LNCaP clone FGC (cell line): ENCODE data around the gene COL23A1.

Experiments
- DNase-seq: peaks from one replicate; pipeline ENCODE4 v3.0.0-alpha.2; 2011; ENCODE audit warnings: low read depth
- H3K4me3 ChIP-seq: 2 replicates; pipeline ENCODE4 v1.5.1; 2011; ENCODE audit warnings: mild to moderate bottlenecking, low read depth, low read length, control low read depth
- TF ChIP-seq, protein P1 (sequence below): IDR thresholded peaks from 2 replicates; pipeline ENCODE4 v1.5.1; 2012; ENCODE audit warnings: mild to moderate bottlenecking; ENCODE audit not compliant: control insufficient read depth, insufficient read depth; ENCODE audit errors: extremely low read depth

COL23A1 gene

DNA sequence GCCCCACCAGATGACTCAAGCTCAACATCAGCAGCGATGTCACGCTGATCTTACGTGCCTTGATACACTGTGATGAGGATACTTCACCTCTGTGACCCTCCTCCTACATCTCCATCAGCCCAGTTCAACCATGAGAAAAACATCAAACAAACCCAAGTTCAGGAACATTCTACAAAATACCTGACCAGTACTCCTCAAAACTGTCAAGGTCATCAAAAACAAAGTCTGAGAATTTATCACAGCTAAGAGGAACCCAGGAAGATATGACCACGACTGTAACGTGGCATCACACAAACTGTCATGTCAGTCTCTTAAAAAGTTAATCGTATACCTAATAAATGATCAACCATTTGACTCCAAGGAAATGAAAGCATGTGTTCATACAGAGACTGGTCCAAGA lies 90.8 kb downstream of the COL23A1 start:
- TF ChIP-seq, protein P1, sequence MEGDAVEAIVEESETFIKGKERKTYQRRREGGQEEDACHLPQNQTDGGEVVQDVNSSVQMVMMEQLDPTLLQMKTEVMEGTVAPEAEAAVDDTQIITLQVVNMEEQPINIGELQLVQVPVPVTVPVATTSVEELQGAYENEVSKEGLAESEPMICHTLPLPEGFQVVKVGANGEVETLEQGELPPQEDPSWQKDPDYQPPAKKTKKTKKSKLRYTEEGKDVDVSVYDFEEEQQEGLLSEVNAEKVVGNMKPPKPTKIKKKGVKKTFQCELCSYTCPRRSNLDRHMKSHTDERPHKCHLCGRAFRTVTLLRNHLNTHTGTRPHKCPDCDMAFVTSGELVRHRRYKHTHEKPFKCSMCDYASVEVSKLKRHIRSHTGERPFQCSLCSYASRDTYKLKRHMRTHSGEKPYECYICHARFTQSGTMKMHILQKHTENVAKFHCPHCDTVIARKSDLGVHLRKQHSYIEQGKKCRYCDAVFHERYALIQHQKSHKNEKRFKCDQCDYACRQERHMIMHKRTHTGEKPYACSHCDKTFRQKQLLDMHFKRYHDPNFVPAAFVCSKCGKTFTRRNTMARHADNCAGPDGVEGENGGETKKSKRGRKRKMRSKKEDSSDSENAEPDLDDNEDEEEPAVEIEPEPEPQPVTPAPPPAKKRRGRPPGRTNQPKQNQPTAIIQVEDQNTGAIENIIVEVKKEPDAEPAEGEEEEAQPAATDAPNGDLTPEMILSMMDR: no peak
- no peak for DNase-seq
- no peak overlapping the region for H3K4me3 ChIP-seq

DNA sequence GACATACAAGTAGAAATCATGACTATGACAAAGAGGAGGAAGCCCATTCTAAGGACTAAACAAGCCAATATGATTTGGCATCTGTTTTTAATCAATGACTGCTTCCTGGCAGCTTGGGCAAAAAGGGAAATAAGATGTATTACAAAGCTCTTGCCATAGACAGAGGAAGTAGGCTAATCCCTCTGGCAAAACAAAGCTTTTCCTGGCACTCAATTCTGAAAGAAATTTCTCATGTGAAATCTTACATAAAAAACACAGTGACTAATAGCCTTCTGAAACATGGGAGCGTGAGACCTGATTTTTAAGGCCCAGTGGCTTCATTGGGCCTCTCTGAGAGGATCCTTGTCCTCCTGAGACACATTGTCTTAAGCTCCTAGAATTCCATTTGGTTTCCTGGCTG lies 93.6 kb downstream of the COL23A1 start:
- no peak for DNase-seq
- TF ChIP-seq, protein P1: no peak

DNA sequence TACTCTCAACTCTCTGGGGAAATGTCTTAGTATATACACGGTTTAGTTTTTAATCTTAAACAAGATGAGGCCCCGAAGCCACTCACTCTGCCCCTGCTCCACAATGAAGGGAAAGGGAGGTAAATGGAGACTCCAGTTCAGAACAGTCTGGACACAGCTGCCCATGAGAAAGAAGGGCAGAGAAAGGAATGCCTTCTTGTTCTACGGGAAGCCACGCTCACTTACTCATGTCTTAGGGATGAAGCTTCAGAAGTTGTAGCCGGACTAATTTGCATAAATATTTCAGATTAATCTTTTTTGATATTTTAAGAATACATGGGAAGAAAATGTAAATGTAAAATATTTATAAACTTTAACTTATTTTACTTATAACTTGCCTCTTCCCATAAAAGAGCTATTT lies 94.0 kb downstream of the COL23A1 start:
- DNase-seq: no peak
- TF ChIP-seq, protein P1: no peak
- no peak overlapping the region for H3K4me3 ChIP-seq

More for the DNA sequence above, 93.6 kb downstream of the COL23A1 start:
- no peak overlapping the region for H3K4me3 ChIP-seq

DNA sequence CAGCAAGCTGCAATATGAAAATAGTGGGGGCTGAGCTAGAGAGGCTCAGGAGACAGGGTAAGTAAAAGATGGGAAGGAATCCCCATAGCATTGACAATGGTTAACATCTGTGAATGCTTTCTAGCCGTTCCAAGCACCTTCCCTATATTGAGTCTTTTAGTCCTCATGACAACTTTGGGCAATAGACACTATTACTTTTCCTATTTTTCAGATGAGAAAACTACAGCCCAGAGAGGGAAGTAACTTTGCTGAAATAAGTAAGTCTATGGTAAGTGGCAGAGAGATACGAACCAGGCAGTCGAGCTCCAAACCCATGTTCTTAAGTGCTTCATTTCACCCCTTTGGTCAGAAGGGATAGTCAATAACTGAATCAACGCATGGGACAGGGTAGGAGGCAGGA lies 94.5 kb downstream of the COL23A1 start:
- H3K4me3 ChIP-seq: no peak overlapping the region
- TF ChIP-seq, protein P1: no peak

DNA sequence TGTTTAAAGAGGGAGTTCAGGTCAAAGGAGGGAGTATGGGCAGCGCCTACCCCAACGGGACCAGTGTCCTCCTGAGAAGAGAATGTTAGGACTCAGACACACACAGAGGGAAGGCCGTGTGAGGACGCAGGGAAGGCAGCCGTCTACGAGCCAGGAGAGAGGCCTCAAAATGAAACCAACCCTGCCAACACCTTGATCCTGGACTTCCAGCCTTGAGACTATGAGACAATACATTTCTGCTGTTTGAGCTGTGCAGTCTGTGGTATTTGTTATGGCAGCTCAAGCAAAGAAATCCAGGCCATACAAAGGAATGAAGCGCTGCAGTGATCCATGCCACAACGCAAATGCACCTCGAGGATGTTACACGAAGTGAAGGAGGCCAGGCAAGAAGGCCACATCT lies 97.9 kb downstream of the COL23A1 start:
- TF ChIP-seq, protein P1: no peak
- DNase-seq: no peak

More for the DNA sequence above, 94.5 kb downstream of the COL23A1 start:
- DNase-seq: no peak

DNA sequence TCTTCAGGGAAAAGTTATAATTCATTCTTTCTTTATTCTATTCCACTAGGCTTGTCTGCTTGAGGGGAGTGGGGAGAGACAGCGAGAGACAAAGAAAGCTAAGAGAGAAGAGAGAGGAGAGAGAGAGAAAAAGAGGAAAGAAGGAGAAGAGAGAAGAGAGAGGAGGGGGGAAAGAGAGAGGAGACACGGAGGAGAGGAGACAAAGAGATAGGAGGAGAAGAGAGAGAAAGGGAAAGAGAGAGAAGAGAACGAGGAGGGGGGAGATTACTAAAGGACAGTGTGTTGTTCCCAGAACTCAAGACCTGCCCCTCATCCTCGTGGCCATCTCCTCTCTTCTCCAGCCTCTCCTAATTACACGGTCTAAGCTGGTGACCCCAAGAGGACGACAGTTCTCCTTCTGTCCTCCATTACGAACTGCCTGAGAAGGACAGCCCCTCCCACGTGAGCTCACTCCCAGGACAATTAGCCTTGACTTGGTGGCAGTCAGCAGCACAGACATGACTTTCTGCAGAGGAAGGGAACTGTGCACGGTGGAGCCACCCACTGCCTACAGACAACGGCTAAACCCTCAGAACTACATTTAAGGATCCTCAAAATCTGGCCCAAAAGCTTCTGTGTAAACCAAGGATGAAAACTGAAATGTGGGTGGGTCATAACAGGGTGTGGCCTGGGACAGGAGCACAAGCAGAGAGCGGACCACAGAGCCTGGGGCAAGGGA lies 99.1 kb downstream of the COL23A1 start:
- H3K4me3 ChIP-seq: no peak overlapping the region
- TF ChIP-seq, protein P1: no peak
- no peak for DNase-seq

More for the DNA sequence above, 97.9 kb downstream of the COL23A1 start:
- H3K4me3 ChIP-seq: no peak overlapping the region

DNA sequence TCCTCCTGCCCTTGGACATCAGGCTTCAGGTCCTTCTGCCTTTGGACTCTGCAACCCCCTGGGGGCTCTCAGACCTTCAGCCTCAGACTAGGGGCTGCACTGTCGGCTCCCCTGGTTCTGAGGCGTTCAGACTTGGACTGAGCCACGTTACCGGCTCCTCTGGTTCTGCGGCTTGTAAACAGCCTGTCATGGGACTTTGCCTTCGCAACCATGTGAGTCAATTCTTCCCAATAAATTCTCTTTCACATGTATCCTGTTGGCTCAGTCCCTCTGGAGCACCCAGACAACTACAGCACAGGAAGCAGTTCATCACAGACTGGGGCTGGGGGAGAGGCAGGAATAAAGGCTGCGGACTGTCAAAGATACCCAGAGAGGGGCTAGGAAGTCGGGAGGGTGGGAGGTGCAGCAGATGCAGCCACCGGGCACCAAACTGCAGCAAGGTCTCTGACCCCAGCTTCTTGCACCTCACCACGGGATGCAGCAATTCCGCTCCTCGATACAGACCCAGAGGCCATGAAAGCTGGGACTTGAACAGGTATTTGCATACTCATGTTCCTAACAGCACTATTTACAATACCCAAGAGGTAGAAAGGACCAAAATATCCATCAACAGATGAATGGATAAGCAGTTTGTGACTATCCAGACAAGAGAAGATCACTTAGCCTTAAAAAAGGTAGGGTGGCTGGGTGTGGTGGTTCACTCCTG lies 100.8 kb downstream of the COL23A1 start:
- H3K4me3 ChIP-seq: no peak overlapping the region
- DNase-seq: peak; percentile 52
- TF ChIP-seq, protein P1: no peak
